DMS114 treated with DMSO at 0.1 percent for 48 hours (cell line): Measurements from ENCODE around the gene ADAMTS14.
"Not testable (repeated sequence)": the region's sequence is repeated elsewhere in the genome, so short reads cannot be mapped to it uniquely, and the experiment has no call there.

ENCODE experiments used
- DNase-seq: peaks from one replicate; lab custom pipeline; 2025; ENCODE audit not compliant: unreplicated experiment; lab: John Stamatoyannopoulos, UW

Gene ADAMTS14

GRCh38 chr10:70655316-70655715, 17.0 kb upstream of the ADAMTS14 start:
- no peak for DNase-seq

GRCh38 chr10:70656489-70656888, 15.8 kb upstream of the ADAMTS14 start:
- no peak for DNase-seq

- DNase-seq: no peak
These were observed 15.3 kb upstream of the ADAMTS14 start for GRCh38 chr10:70657041-70657440.

- DNase-seq: no peak
These were observed 13.6 kb upstream of the ADAMTS14 start for GRCh38 chr10:70658582-70659136.

GRCh38 chr10:70659306-70659705, 13.0 kb upstream of the ADAMTS14 start:
- DNase-seq: no peak

GRCh38 chr10:70660722-70661121, 11.6 kb upstream of the ADAMTS14 start:
- DNase-seq: no peak

- DNase-seq: no peak
These were observed 10.5 kb upstream of the ADAMTS14 start for GRCh38 chr10:70661623-70662361.

GRCh38 chr10:70662362-70663220, 9.7 kb upstream of the ADAMTS14 start:
- no peak for DNase-seq

- not testable (repeated sequence) for DNase-seq
These were observed 8.6 kb upstream of the ADAMTS14 start for GRCh38 chr10:70663458-70664409.

- no peak for DNase-seq
These were observed 7.6 kb upstream of the ADAMTS14 start for GRCh38 chr10:70664702-70665195.

GRCh38 chr10:70666960-70667798, 5.1 kb upstream of the ADAMTS14 start:
- DNase-seq: no peak

- not testable (repeated sequence) for DNase-seq
These were observed 4.5 kb upstream of the ADAMTS14 start for GRCh38 chr10:70667818-70668217.

- DNase-seq: no peak
These were observed 3.8 kb upstream of the ADAMTS14 start for GRCh38 chr10:70668454-70668970.

- DNase-seq: no peak
These were observed 3.3 kb upstream of the ADAMTS14 start for GRCh38 chr10:70669015-70669414.

GRCh38 chr10:70669732-70670317, 2.5 kb upstream of the ADAMTS14 start:
- DNase-seq: no peak

- DNase-seq: no peak
These were observed 614 bp upstream of the ADAMTS14 start for GRCh38 chr10:70671619-70672164.

GRCh38 chr10:70673043-70673928, 980 bp downstream of the ADAMTS14 start:
- DNase-seq: no peak
